ENCODE measurements around the gene EIF6. TPM values are rescaled to one million over a fixed set of nuclear protein-coding genes. Genes with fewer than 3 reads are reported as not detected.
"Not testable (repeated sequence)": the region's sequence is repeated elsewhere in the genome, so short reads cannot be mapped to it uniquely, and the experiment has no call there.

The EIF6 gene
- total RNA-seq, 3 donors from 2014 or later (not counting 1 experiment from before 2014, with no cell fraction given): 73.9 to 81.4 (median 79.0) TPM

- H3K27ac ChIP-seq (ENCODE audit: low read length): no peak overlapping the region
- no peak overlapping the region for H3K4me3 Mint-ChIP-seq
- no peaks in the 10 kb centered on the region for H3K27me3 Mint-ChIP-seq (ENCODE audit: low read depth in 2 of 2)
- no peaks in the 10 kb centered on the region for H3K36me3 ChIP-seq (ENCODE audit: control insufficient read depth, insufficient read depth, low read length)
- peaks cover 9% of the 10 kb centered on the region for H3K4me1 ChIP-seq (ENCODE audit: control insufficient read depth, insufficient read depth, low read length)
- no peak overlapping the region for H3K4me3 ChIP-seq (ENCODE audit: low read length)
- intact Hi-C loops (cut with micrococcal nuclease): no loop called here
- peak overlapping the region; percentile 21 to 78 for H3K27ac Mint-ChIP-seq
- H3K9me3 Mint-ChIP-seq: no peaks in the 10 kb centered on the region
- H3K9me3 ChIP-seq (ENCODE audit: control insufficient read depth, insufficient read depth, low read length): no peaks in the 10 kb centered on the region
- peaks cover 14 to 34% of the 10 kb centered on the region in 2 donors for H3K4me1 Mint-ChIP-seq
- no peak for DNase-seq
- ATAC-seq: no peak
- no peak for TF ChIP-seq CTCF (IDR thresholded peaks at IDR 0.05)
- no peaks in the 10 kb centered on the region for H3K27me3 ChIP-seq (ENCODE audit: control insufficient read depth, insufficient read depth, low read length)
- WGBS (ENCODE audit: insufficient coverage): 94% methylated on average over 2 of the region's 2 CpGs
- no peaks in the 10 kb centered on the region for H3K36me3 Mint-ChIP-seq
Observed at GRCh38 chr20:35316086-35316485, 31.5 kb upstream of the EIF6 start.

- DNase-seq; H3K36me3 Mint-ChIP-seq; H3K4me1 ChIP-seq (ENCODE audit: control insufficient read depth, insufficient read depth, low read length); H3K4me3 Mint-ChIP-seq; H3K27me3 ChIP-seq (ENCODE audit: control insufficient read depth, insufficient read depth, low read length); intact Hi-C loops (cut with micrococcal nuclease); ATAC-seq; H3K9me3 ChIP-seq (ENCODE audit: control insufficient read depth, insufficient read depth, low read length); H3K4me3 ChIP-seq (ENCODE audit: low read length); H3K36me3 ChIP-seq (ENCODE audit: control insufficient read depth, insufficient read depth, low read length); H3K27me3 Mint-ChIP-seq (ENCODE audit: low read depth in 2 of 2); H3K27ac ChIP-seq (ENCODE audit: low read length); H3K9me3 Mint-ChIP-seq: not testable (repeated sequence)
- WGBS (ENCODE audit: insufficient coverage): 97% methylated on average over 7 of the region's 7 CpGs
- H3K4me1 Mint-ChIP-seq: peaks cover 14 to 34% of the 10 kb centered on the region in 2 donors
- peak overlapping the region; percentile 50 to 78 for H3K27ac Mint-ChIP-seq
Observed at GRCh38 chr20:35315632-35316020, 31.1 kb upstream of the EIF6 start.

- 52% methylated on average over 3 of the region's 3 CpGs for WGBS (ENCODE audit: insufficient coverage)
- peaks cover 9% of the 10 kb centered on the region for H3K4me1 ChIP-seq (ENCODE audit: control insufficient read depth, insufficient read depth, low read length)
- peak overlapping the region; percentile 50 to 78 for H3K27ac Mint-ChIP-seq
- H3K27me3 Mint-ChIP-seq (ENCODE audit: low read depth in 2 of 2): no peaks in the 10 kb centered on the region
- no peaks in the 10 kb centered on the region for H3K36me3 Mint-ChIP-seq
- ATAC-seq (peak; percentile 56 to 73 (median 69)), DNase-seq (no peak)
- H3K9me3 ChIP-seq (ENCODE audit: control insufficient read depth, insufficient read depth, low read length): no peaks in the 10 kb centered on the region
- H3K9me3 Mint-ChIP-seq: no peaks in the 10 kb centered on the region
- intact Hi-C loops (cut with micrococcal nuclease): no loop called here
- H3K27ac ChIP-seq (ENCODE audit: low read length): no peak overlapping the region
- no peak overlapping the region for H3K4me3 ChIP-seq (ENCODE audit: low read length)
- peaks cover 14 to 34% of the 10 kb centered on the region in 2 donors for H3K4me1 Mint-ChIP-seq
- H3K36me3 ChIP-seq (ENCODE audit: control insufficient read depth, insufficient read depth, low read length): no peaks in the 10 kb centered on the region
- TF ChIP-seq CTCF (IDR thresholded peaks at IDR 0.05): no peak
- peak overlapping the region; percentile 26 for H3K4me3 Mint-ChIP-seq
- no peaks in the 10 kb centered on the region for H3K27me3 ChIP-seq (ENCODE audit: control insufficient read depth, insufficient read depth, low read length)
Observed at GRCh38 chr20:35314816-35315631, 30.5 kb upstream of the EIF6 start.

- intact Hi-C loops (cut with micrococcal nuclease): no loop called here
- no peaks in the 10 kb centered on the region for H3K27me3 Mint-ChIP-seq (ENCODE audit: low read depth in 2 of 2)
- H3K27ac Mint-ChIP-seq: no peak overlapping the region
- peaks cover 3% of the 10 kb centered on the region for H3K36me3 ChIP-seq (ENCODE audit: control insufficient read depth, insufficient read depth, low read length)
- TF ChIP-seq CTCF (IDR thresholded peaks at IDR 0.05): no peak
- peaks cover 9% of the 10 kb centered on the region for H3K4me1 ChIP-seq (ENCODE audit: control insufficient read depth, insufficient read depth, low read length)
- no peak overlapping the region for H3K4me3 ChIP-seq (ENCODE audit: low read length)
- ATAC-seq: no peak
- H3K36me3 Mint-ChIP-seq: no peaks in the 10 kb centered on the region
- no peak overlapping the region for H3K27ac ChIP-seq (ENCODE audit: low read length)
- no peaks in the 10 kb centered on the region for H3K9me3 Mint-ChIP-seq
- no peak for DNase-seq
- WGBS (ENCODE audit: insufficient coverage): 45% methylated on average over 1 of the region's 1 CpG
- no peak overlapping the region for H3K4me3 Mint-ChIP-seq
- H3K9me3 ChIP-seq (ENCODE audit: control insufficient read depth, insufficient read depth, low read length): no peaks in the 10 kb centered on the region
- H3K4me1 Mint-ChIP-seq: peaks cover 14 to 30% of the 10 kb centered on the region in 2 donors
- no peaks in the 10 kb centered on the region for H3K27me3 ChIP-seq (ENCODE audit: control insufficient read depth, insufficient read depth, low read length)
Observed at GRCh38 chr20:35312318-35312717, 27.7 kb upstream of the EIF6 start.
